Astrocyte (in vitro differentiated cells and primary cell): ENCODE results near the gene ITPKB. TPM values are rescaled to one million over a fixed set of nuclear protein-coding genes. Genes with fewer than 3 reads are reported as not detected.
A peak's percentile ranks its signal among the peaks of the same experiment; 100 is the strongest.

Source experiments
- DNase-seq: peaks from one replicate; pipeline ENCODE4 v3.0.0-alpha.2; 2010; ENCODE audit warnings: low read depth
- FAIRE-seq: peaks from 2 replicates; lab custom pipeline; 2011; peaks lifted over from hg19 to GRCh38; lab: Jason Lieb, UNC
- H2AFZ ChIP-seq: 2 replicates; pipeline ENCODE4 v1.6.0; 2012; ENCODE audit warnings: low read depth, low read length, inconsistent platforms
- H3K27ac ChIP-seq: 2 replicates; pipeline ENCODE4 v1.5.1; 2011; ENCODE audit warnings: low read depth, low read length, inconsistent platforms
- H3K27me3 ChIP-seq: 2 replicates; pipeline ENCODE4 v1.6.0; 2011; ENCODE audit warnings: low read length, inconsistent platforms; ENCODE audit not compliant: insufficient read depth
- H3K36me3 ChIP-seq: 2 replicates; pipeline ENCODE4 v1.5.1; 2011; ENCODE audit warnings: low read length, inconsistent platforms; ENCODE audit not compliant: insufficient read depth
- H3K4me1 ChIP-seq: 2 replicates; pipeline ENCODE4 v1.5.1; 2011; ENCODE audit warnings: low read length, inconsistent platforms; ENCODE audit not compliant: insufficient read depth
- H3K4me2 ChIP-seq: 2 replicates; pipeline ENCODE4 v1.6.0; 2012; ENCODE audit warnings: low read length, inconsistent platforms
- H3K4me3 ChIP-seq: 2 replicates; pipeline ENCODE4 v1.5.1; 2011; ENCODE audit warnings: low read depth, mild to moderate bottlenecking, low read length, inconsistent platforms; ENCODE audit not compliant: insufficient read depth
- H3K79me2 ChIP-seq: 2 replicates; pipeline ENCODE4 v1.6.0; 2012; ENCODE audit warnings: mild to moderate bottlenecking, low read length, inconsistent platforms; ENCODE audit not compliant: insufficient read depth
- H3K9ac ChIP-seq: 2 replicates; pipeline ENCODE4 v1.6.0; 2012; ENCODE audit warnings: mild to moderate bottlenecking, low read length, inconsistent platforms
- H3K9me3 ChIP-seq: 2 replicates; pipeline ENCODE4 v1.5.1; 2012; ENCODE audit warnings: low read depth, mild to moderate bottlenecking, low read length, inconsistent platforms; ENCODE audit not compliant: insufficient read depth
- H4K20me1 ChIP-seq: 2 replicates; pipeline ENCODE4 v1.6.0; 2012; ENCODE audit warnings: low read length, inconsistent platforms; ENCODE audit not compliant: insufficient read depth
- H3K27ac Mint-ChIP-seq: one replicate; pipeline ENCODE4 v1.8.0; 2021; ENCODE audit warnings: mild to moderate bottlenecking, mixed read lengths; ENCODE audit not compliant: unreplicated experiment
- H3K27me3 Mint-ChIP-seq: one replicate; pipeline ENCODE4 v1.8.0; 2021; ENCODE audit warnings: low read depth, mixed read lengths; ENCODE audit not compliant: unreplicated experiment
- H3K36me3 Mint-ChIP-seq: one replicate; pipeline ENCODE4 v1.8.0; 2021; ENCODE audit warnings: low read depth, mixed read lengths; ENCODE audit not compliant: unreplicated experiment
- H3K4me1 Mint-ChIP-seq: one replicate; pipeline ENCODE4 v1.8.0; 2021; ENCODE audit warnings: low read depth, mixed read lengths; ENCODE audit not compliant: unreplicated experiment
- H3K4me3 Mint-ChIP-seq: one replicate; pipeline ENCODE4 v1.8.0; 2021; ENCODE audit warnings: mild to moderate bottlenecking, moderate library complexity, mixed read lengths; ENCODE audit not compliant: unreplicated experiment
- H3K9me3 Mint-ChIP-seq: one replicate; pipeline ENCODE4 v1.8.0; 2021; ENCODE audit warnings: mild to moderate bottlenecking, mixed read lengths; ENCODE audit not compliant: unreplicated experiment
- EZH2 ChIP-seq: IDR thresholded peaks from 2 replicates; pipeline ENCODE4 v1.6.1; 2012; ENCODE audit warnings: mild to moderate bottlenecking, low read length, inconsistent platforms; ENCODE audit not compliant: insufficient read depth
- total RNA-seq: library from RNA; stranded (reverse); gene quantifications from 2 replicates; pipeline ENCODE4 v1.2.1, GENCODE V29; 2021
- TF ChIP-seq, protein P1 (sequence below): IDR thresholded peaks from 2 replicates; pipeline ENCODE4 v1.5.1; 2011; ENCODE audit warnings: low read depth, mild to moderate bottlenecking, inconsistent platforms, low read length, moderate library complexity; ENCODE audit not compliant: insufficient read depth

ITPKB gene
- total RNA-seq, 1 donor from 2014 or later: 10.5 TPM

DNA sequence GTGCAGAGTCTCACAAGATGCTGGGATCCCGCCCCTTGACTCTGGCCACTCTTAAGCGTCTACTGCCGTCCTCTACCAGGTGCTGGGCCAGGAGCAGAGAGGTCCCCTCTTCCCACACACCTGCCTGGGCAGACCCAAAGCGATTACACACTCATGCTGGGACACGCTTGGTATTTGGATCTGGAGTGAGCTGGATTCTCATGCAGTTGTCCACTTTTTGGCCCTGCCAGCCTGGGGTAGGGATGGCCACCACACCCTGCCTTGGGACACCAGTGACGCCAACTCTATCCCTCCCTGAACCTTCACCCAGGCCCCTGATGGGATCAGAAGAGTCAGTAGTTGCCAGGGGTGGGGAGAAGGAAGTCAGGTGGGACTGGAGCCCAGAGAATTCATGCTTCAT is 28.6 kb downstream of the ITPKB start:
- Mint-ChIP-seq H3K27ac (no peak overlapping the region), H3K9me3 (no peaks in the 10 kb centered on the region), H3K4me3 (no peak overlapping the region), H3K27me3 (no peaks in the 10 kb centered on the region), H3K36me3 (peaks cover 5% of the 10 kb centered on the region), H3K4me1 (peaks cover 30% of the 10 kb centered on the region)
- Histone ChIP-seq H3K27me3 (no peaks in the 10 kb centered on the region), H3K4me3 (no peak overlapping the region), H3K36me3 (no peaks in the 10 kb centered on the region), H3K9me3 (no peaks in the 10 kb centered on the region), H4K20me1 (peaks cover 5% of the 10 kb centered on the region), H3K9ac (no peak overlapping the region), H2AFZ (no peak overlapping the region), H3K4me1 (peaks cover 8% of the 10 kb centered on the region), H3K4me2 (no peak overlapping the region), H3K79me2 (no peaks in the 10 kb centered on the region), H3K27ac (no peak overlapping the region)
- DNase-seq: no peak
- no peak for FAIRE-seq
- TF ChIP-seq EZH2: no peak
- TF ChIP-seq, protein P1, sequence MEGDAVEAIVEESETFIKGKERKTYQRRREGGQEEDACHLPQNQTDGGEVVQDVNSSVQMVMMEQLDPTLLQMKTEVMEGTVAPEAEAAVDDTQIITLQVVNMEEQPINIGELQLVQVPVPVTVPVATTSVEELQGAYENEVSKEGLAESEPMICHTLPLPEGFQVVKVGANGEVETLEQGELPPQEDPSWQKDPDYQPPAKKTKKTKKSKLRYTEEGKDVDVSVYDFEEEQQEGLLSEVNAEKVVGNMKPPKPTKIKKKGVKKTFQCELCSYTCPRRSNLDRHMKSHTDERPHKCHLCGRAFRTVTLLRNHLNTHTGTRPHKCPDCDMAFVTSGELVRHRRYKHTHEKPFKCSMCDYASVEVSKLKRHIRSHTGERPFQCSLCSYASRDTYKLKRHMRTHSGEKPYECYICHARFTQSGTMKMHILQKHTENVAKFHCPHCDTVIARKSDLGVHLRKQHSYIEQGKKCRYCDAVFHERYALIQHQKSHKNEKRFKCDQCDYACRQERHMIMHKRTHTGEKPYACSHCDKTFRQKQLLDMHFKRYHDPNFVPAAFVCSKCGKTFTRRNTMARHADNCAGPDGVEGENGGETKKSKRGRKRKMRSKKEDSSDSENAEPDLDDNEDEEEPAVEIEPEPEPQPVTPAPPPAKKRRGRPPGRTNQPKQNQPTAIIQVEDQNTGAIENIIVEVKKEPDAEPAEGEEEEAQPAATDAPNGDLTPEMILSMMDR: no peak

DNA sequence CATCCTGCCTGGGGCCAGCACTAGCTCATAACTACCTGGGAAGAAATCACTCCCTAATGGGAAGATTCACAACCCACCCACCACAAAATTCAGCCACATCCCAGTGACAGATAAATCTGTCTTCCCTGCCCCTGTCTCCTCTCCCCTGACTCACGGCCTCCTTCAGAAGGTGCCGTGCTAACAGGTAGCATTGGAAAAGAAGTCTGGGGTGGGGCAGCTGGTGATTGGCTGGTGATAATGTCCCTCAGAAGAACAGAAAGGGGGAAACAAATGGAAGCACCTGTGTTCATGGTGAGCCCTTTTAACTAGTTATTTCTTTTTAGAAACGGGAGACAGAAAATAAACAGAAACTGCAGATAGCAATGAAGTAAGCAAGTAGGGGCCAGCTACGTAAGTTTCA is 29.1 kb downstream of the ITPKB start:
- no peaks in the 10 kb centered on the region for H3K27me3 Mint-ChIP-seq
- H3K27ac Mint-ChIP-seq: no peak overlapping the region
- Histone ChIP-seq H3K9ac (no peak overlapping the region), H3K4me2 (no peak overlapping the region), H3K4me1 (peaks cover 8% of the 10 kb centered on the region), H4K20me1 (peaks cover 5% of the 10 kb centered on the region), H3K9me3 (no peaks in the 10 kb centered on the region), H2AFZ (no peak overlapping the region), H3K27me3 (no peaks in the 10 kb centered on the region), H3K4me3 (no peak overlapping the region), H3K27ac (no peak overlapping the region), H3K79me2 (no peaks in the 10 kb centered on the region), H3K36me3 (no peaks in the 10 kb centered on the region)
- peaks cover 30% of the 10 kb centered on the region for H3K4me1 Mint-ChIP-seq
- no peak for DNase-seq
- FAIRE-seq: no peak
- H3K4me3 Mint-ChIP-seq: no peak overlapping the region
- no peaks in the 10 kb centered on the region for H3K9me3 Mint-ChIP-seq
- TF ChIP-seq, protein P1: no peak
- no peak for TF ChIP-seq EZH2
- H3K36me3 Mint-ChIP-seq: peaks cover 5% of the 10 kb centered on the region

DNA sequence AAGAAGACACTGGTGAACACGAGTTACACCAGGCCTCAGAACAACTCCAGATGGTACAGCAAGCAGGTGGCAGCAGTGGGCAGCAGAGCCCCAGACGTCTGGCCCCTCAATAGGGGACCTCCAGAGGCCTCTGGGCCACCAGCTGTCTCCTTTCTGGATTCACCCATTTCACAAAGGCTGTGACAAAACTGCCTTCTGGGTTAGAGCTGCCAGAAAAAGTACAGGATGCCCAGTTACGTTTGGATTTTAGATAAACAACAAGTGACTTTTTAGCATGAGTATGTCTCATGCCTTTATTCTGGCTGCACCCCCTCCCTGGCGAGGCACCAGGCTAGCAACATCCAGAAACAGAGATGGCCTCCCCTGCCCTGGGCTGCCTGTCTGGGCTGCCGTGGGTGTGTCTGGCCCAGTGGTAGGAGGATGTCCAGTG is 30.1 kb downstream of the ITPKB start:
- Histone ChIP-seq H3K27me3 (no peaks in the 10 kb centered on the region), H3K4me1 (peaks cover 8% of the 10 kb centered on the region), H3K36me3 (no peaks in the 10 kb centered on the region), H3K79me2 (no peaks in the 10 kb centered on the region), H3K4me2 (no peak overlapping the region), H3K27ac (no peak overlapping the region), H3K9ac (peak overlapping the region; percentile 11), H3K4me3 (no peak overlapping the region), H2AFZ (no peak overlapping the region), H3K9me3 (no peaks in the 10 kb centered on the region), H4K20me1 (peaks cover 5% of the 10 kb centered on the region)
- no peaks in the 10 kb centered on the region for H3K27me3 Mint-ChIP-seq
- H3K27ac Mint-ChIP-seq: no peak overlapping the region
- H3K4me1 Mint-ChIP-seq: peaks cover 30% of the 10 kb centered on the region
- FAIRE-seq (no peak), DNase-seq (no peak)
- no peaks in the 10 kb centered on the region for H3K9me3 Mint-ChIP-seq
- no peak overlapping the region for H3K4me3 Mint-ChIP-seq
- TF ChIP-seq, protein P1: no peak
- peaks cover 4% of the 10 kb centered on the region for H3K36me3 Mint-ChIP-seq
